Transverse colon (tissue), 4 donors: ENCODE measurements around the gene USP24. TPM values are rescaled to one million over a fixed set of nuclear protein-coding genes. Genes with fewer than 3 reads are reported as not detected.
"Not testable (repeated sequence)": the region's sequence is repeated elsewhere in the genome, so short reads cannot be mapped to it uniquely, and the experiment has no call there.

Experiments
- DNase-seq: peaks from one replicate; pipeline ENCODE4 v3.0.0-alpha.2; 2019
- H3K27ac ChIP-seq, 4 donors: fragments of 200-600 bp; sonication (generic); 2 replicates each; pipeline ENCODE4 v1.5.1; 2016 to 2018; ENCODE audit warnings: inconsistent platforms in 4 of 4
- H3K27me3 ChIP-seq: fragments of 200-600 bp; sonication (generic); 2 replicates; pipeline ENCODE4 v1.5.1; 2017; ENCODE audit warnings: inconsistent platforms
- H3K36me3 ChIP-seq, 4 donors: fragments of 200-600 bp; sonication (generic); 2 replicates each; pipeline ENCODE4 v1.5.1; 2017 to 2019; ENCODE audit warnings: inconsistent platforms in 4 of 4
- H3K4me1 ChIP-seq, 4 donors: fragments of 200-600 bp; sonication (generic); 2 replicates each; pipeline ENCODE4 v1.5.1; 2017 to 2020; ENCODE audit warnings: inconsistent platforms in 4 of 4
- H3K4me3 ChIP-seq, 4 donors: fragments of 200-600 bp; sonication (generic); 1 replicate in 1 of 4; 2 replicates in 3 of 4; pipeline versions ENCODE4 v1.5.1 to v1.6.1; 2017 to 2019; ENCODE audit warnings: inconsistent platforms in 4 of 4
- H3K9me3 ChIP-seq, 2 donors: fragments of 200-600 bp; sonication (generic); 2 replicates each; pipeline ENCODE4 v1.5.1; 2017 to 2019; ENCODE audit warnings: inconsistent platforms in 2 of 2
- EP300 ChIP-seq: sonication (generic); formaldehyde crosslinking; IDR thresholded peaks from one replicate; pipeline ENCODE4 v1.6.1; 2017; ENCODE audit warnings: antibody characterized with exemption, low read depth
- POLR2A ChIP-seq: fragments of 450-650 bp; IDR thresholded peaks from one replicate; pipeline ENCODE4 v1.6.1; 2016; ENCODE audit warnings: antibody characterized with exemption, mild to moderate bottlenecking, moderate library complexity
- POLR2AphosphoS5 ChIP-seq, 3 donors: sonication (generic); formaldehyde crosslinking; IDR thresholded peaks; one replicate each; pipeline ENCODE4 v1.6.1; 2016; ENCODE audit warnings: antibody characterized with exemption in 3 of 3
- WGBS, 2 donors: methylation state at CpG; one replicate each; pipeline ENCODE4 v1.1.5; 2018; ENCODE audit warnings: low coverage in 1 of 2; 5-methylcytosine and 5-hydroxymethylcytosine counted together
- in situ Hi-C, 4 donors: fragments of 200-750 bp; cut with MboI; loops; one replicate each; pipeline versions ENCODE4 v1.15.0 to v1.15.1; 2017; ENCODE audit warnings: low sequenced_read_pairs in 3 of 4, low pct_ligation_motif_present in 1 of 4, low pct_unique_long_range_greater_than_20kb in 1 of 4
- intact Hi-C: fragments of 100-400 bp; cut with DNase I; formaldehyde crosslinking; loops from one replicate; pipeline ENCODE4 v1.15.1; 2023; ENCODE audit warnings: low total_unique reads
- total RNA-seq, 4 donors: library from RNA; depleted of rRNA; stranded (reverse); fragments of >200 nt; gene quantifications; one replicate each; pipeline ENCODE4 v1.1.0, GENCODE V29; 2016
- TF ChIP-seq, protein P1 (sequence below), 5 experiments: fragments of 200-600 bp in 3 of 5; fragments of 450-650 bp in 2 of 5; sonication (generic) in 3 of 5; IDR thresholded peaks; 1 replicate in 2 of 5; 2 replicates in 3 of 5; pipeline ENCODE4 v1.5.1; 2016 to 2017; ENCODE audit warnings: antibody characterized with exemption in 5 of 5, inconsistent platforms in 3 of 5, mild to moderate bottlenecking in 2 of 5, moderate library complexity in 1 of 5

USP24 gene
- total RNA-seq, 4 donors from 2014 or later, result 30.7 to 79.4 (median 48.9) TPM

DNA sequence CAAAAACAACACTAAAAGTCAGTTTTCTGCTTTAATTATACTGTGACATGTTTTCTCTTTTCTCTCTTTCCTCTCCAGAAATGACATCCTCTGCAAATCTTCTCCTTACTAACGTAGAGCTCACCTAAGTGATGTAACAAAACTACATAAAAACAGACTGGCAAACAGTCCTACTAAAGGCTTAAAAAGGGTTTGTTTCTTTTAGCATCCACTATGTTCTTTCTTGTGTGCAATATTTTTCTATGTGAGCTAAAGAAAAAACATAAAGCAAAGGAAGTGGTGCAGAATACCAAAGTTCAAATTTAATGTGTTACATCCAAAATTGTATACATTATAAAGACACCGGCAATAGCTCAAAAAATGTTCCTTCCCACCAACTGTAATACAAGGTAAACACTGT, 14.5 kb downstream of the USP24 start:
- no peaks in the 10 kb centered on the region for H3K9me3 ChIP-seq
- intact Hi-C loops (no loop called here), in situ Hi-C loops (no loop called here)
- DNase-seq, result no peak
- peaks cover 24 to 44% (median 33%) of the 10 kb centered on the region in 4 donors for H3K4me1 ChIP-seq
- no peaks in the 10 kb centered on the region for H3K27me3 ChIP-seq
- no peak overlapping the region for H3K4me3 ChIP-seq
- TF ChIP-seq POLR2AphosphoS5 (IDR thresholded peaks at IDR 0.05) (no peak), POLR2A (no peak), EP300 (no peak)
- TF ChIP-seq, protein P1, sequence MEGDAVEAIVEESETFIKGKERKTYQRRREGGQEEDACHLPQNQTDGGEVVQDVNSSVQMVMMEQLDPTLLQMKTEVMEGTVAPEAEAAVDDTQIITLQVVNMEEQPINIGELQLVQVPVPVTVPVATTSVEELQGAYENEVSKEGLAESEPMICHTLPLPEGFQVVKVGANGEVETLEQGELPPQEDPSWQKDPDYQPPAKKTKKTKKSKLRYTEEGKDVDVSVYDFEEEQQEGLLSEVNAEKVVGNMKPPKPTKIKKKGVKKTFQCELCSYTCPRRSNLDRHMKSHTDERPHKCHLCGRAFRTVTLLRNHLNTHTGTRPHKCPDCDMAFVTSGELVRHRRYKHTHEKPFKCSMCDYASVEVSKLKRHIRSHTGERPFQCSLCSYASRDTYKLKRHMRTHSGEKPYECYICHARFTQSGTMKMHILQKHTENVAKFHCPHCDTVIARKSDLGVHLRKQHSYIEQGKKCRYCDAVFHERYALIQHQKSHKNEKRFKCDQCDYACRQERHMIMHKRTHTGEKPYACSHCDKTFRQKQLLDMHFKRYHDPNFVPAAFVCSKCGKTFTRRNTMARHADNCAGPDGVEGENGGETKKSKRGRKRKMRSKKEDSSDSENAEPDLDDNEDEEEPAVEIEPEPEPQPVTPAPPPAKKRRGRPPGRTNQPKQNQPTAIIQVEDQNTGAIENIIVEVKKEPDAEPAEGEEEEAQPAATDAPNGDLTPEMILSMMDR (IDR thresholded peaks at IDR 0.05), result no peak
- H3K36me3 ChIP-seq, result no peaks in the 10 kb centered on the region
- 62 to 87% methylated on average over 2 of the region's 2 CpGs for WGBS, 2 donors
- no peak overlapping the region for H3K27ac ChIP-seq

DNA sequence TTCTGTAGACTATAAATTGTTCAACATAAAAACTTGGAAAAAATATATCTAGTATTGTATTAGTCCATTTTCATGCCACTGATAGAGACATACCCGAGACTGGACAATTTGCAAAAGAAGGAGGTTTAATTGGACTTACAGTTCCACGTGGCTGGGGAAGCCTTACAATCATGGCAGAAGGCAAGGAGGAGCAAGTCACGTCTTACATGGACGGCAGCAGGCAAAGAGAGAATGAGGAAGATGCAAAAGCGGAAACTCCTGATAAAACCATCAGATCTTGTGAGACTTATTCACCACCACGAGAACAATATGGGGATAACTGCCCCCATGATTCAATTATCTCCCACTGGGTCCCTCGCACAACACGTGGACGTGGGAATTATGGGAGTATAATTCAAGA, 15.4 kb downstream of the USP24 start:
- intact Hi-C loops, in situ Hi-C loops, H3K27ac ChIP-seq, DNase-seq, H3K27me3 ChIP-seq, H3K36me3 ChIP-seq, H3K9me3 ChIP-seq, H3K4me3 ChIP-seq: not testable (repeated sequence)
- H3K4me1 ChIP-seq, result peaks cover 19 to 37% (median 28%) of the 10 kb centered on the region in 4 donors
- 86 to 94% methylated on average over 6 to 9 of the region's 9 CpGs for WGBS, 2 donors

DNA sequence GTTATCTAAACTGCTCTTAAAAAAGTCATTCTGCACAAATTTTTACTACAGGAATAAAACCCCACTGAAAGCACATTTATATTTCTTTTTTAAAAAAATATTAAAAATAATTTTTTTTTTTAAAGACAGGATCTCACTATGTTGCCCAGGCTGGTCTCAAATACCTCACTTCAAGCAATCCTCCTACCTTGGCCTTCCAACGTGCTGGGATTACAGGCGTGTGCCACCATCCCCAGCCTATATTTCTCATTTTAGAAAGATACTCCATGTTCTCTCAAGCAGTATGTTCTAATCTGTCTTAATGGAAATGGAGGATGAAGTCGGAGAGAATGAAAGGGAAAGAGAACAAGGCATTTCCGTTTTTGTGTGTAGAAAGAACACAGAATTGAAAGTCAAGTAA, 17.1 kb downstream of the USP24 start:
- intact Hi-C loops, result no loop called here
- in situ Hi-C loops, result no loop called here
- H3K4me1 ChIP-seq, result peaks cover 13 to 27% (median 20%) of the 10 kb centered on the region in 4 donors

DNA sequence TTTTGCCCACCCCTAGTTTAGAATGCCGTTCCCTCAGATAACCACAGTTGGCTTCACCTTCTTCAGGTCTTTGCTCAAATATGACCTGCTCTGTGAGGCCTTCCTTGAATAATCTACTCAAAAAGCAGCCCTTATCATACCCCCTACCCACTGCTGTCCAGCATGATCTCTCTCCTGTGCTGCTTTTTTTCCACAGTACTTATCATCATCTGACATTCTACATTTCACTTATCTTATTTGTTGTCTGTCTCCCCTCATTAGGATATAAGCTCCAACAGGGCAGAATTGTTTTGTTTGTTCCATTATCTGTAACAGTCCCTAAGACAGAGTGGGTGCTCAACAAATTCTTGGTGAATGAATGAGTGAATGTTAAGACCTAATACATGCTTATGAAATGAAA, 18.1 kb downstream of the USP24 start:
- Histone ChIP-seq H3K27me3 (no peaks in the 10 kb centered on the region), H3K27ac (no peak overlapping the region), H3K4me1 (peaks cover 13 to 27% (median 19%) of the 10 kb centered on the region in 4 donors), H3K36me3 (no peaks in the 10 kb centered on the region), H3K4me3 (no peak overlapping the region), H3K9me3 (no peaks in the 10 kb centered on the region)
- intact Hi-C loops (no loop called here), in situ Hi-C loops (no loop called here)
- 78 to 89% methylated on average over 1 of the region's 1 CpG for WGBS, 2 donors
- no peak for DNase-seq
- TF ChIP-seq POLR2A, result no peak
- TF ChIP-seq, protein P1 (IDR thresholded peaks at IDR 0.05), result no peak
- TF ChIP-seq EP300, result no peak
- no peak for TF ChIP-seq POLR2AphosphoS5 (IDR thresholded peaks at IDR 0.05)

More for the DNA sequence above, 17.1 kb downstream of the USP24 start:
- no peak overlapping the region for H3K27ac ChIP-seq
- no peak overlapping the region for H3K4me3 ChIP-seq
- DNase-seq, result no peak
- no peaks in the 10 kb centered on the region for H3K36me3 ChIP-seq
- H3K27me3 ChIP-seq, result no peaks in the 10 kb centered on the region
- TF ChIP-seq POLR2A (no peak), EP300 (no peak), POLR2AphosphoS5 (IDR thresholded peaks at IDR 0.05) (no peak)
- TF ChIP-seq, protein P1 (IDR thresholded peaks at IDR 0.05), result no peak
- no peaks in the 10 kb centered on the region for H3K9me3 ChIP-seq
- WGBS, 2 donors, result 93% methylated on average over 4 of the region's 4 CpGs

DNA sequence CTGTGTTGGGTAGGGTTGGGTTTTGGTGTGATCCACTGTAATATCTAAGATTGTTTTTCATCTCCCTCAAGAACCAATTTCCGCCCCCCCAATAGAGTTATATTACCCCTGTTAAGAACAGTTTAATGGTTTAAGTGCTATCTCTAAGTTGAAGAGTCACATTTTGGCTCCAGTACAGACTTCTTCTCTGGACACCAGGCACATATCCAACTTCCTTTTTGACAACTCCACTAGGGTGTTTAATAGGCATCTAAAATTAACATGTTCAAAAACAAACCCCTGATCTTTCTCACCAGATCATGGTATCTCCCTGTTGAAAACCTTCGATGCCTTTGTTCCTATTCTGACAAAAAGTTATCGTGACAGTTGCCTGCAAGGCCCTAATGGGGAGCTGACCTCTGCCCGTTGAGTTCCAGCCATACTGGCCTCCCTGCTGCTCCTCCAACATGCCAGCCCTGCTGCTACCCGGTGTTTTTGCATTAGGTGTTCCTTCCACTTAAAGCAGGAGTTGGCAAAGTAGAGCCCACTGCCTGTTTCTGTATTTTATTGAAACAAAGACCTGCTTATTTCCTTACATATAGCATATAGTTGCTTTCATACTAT, 18.6 kb downstream of the USP24 start:
- Histone ChIP-seq H3K36me3 (no peaks in the 10 kb centered on the region), H3K27ac (peak overlapping the region in 1 of 4 donors; percentile 17), H3K27me3 (no peaks in the 10 kb centered on the region), H3K4me3 (no peak overlapping the region), H3K9me3 (no peaks in the 10 kb centered on the region), H3K4me1 (peaks cover 13 to 29% (median 19%) of the 10 kb centered on the region in 4 donors)
- intact Hi-C loops, result no loop called here
- TF ChIP-seq EP300, result no peak
- TF ChIP-seq, protein P1 (IDR thresholded peaks at IDR 0.05), result no peak
- TF ChIP-seq POLR2AphosphoS5 (IDR thresholded peaks at IDR 0.05), result no peak
- no peak for TF ChIP-seq POLR2A
- in situ Hi-C loops, result no loop called here
- WGBS, 2 donors, result 75 to 80% methylated on average over 4 to 5 of the region's 5 CpGs
- no peak for DNase-seq
